Cardiac fibroblast (primary cell): ENCODE data around the gene EFNB1.

ENCODE experiments used
- DNase-seq, 2 donors: peaks; one replicate each; pipeline versions ENCODE4 v3.0.0 to v3.0.0-alpha.2; 2010; ENCODE audit warnings: low read depth in 2 of 2
- H3K4me3 ChIP-seq, 2 donors: replicated peaks in 1 of 2; 1 replicate in 1 of 2; 2 replicates in 1 of 2; pipeline ENCODE4 v1.5.1; 2011; ENCODE audit warnings: low read depth in 2 of 2, low read length in 2 of 2, mild to moderate bottlenecking in 2 of 2, moderate library complexity in 1 of 2
- CTCF ChIP-seq: IDR thresholded peaks from one replicate; pipeline ENCODE4 v1.5.1; 2011; ENCODE audit warnings: low read depth, mild to moderate bottlenecking, low read length, inconsistent platforms

Gene EFNB1

GRCh38 chrX:68801737-68802290 lies 27.0 kb upstream of the EFNB1 start:
- DNase-seq, result no peak
- no peak overlapping the region for H3K4me3 ChIP-seq
- no peak for TF ChIP-seq CTCF

- DNase-seq, result peak; percentile 32 to 38
- H3K4me3 ChIP-seq, result no peak overlapping the region
- peak; percentile 25 for TF ChIP-seq CTCF
These were observed 21.0 kb upstream of the EFNB1 start for GRCh38 chrX:68807818-68808217.

GRCh38 chrX:68808686-68809357 lies 20.0 kb upstream of the EFNB1 start:
- H3K4me3 ChIP-seq, result no peak overlapping the region
- TF ChIP-seq CTCF, result peak; percentile 27
- DNase-seq, result peak; percentile 43 to 69

- DNase-seq, result no peak
- TF ChIP-seq CTCF, result no peak
- H3K4me3 ChIP-seq, result no peak overlapping the region
These were observed 8.2 kb upstream of the EFNB1 start for GRCh38 chrX:68820476-68821110.

GRCh38 chrX:68821616-68822015 lies 7.2 kb upstream of the EFNB1 start:
- no peak overlapping the region for H3K4me3 ChIP-seq
- no peak for TF ChIP-seq CTCF
- DNase-seq, result no peak

GRCh38 chrX:68822641-68823410 lies 6.0 kb upstream of the EFNB1 start:
- DNase-seq, result peak; percentile 66 to 77

More at GRCh38 chrX:68822641-68823410, 6.0 kb upstream of the EFNB1 start:
- H3K4me3 ChIP-seq, result no peak overlapping the region
- peak; percentile 70 for TF ChIP-seq CTCF
